Uterus (tissue), 4 donors: ENCODE results near the gene ASCC2. TPM values are rescaled to one million over a fixed set of nuclear protein-coding genes. Genes with fewer than 3 reads are reported as not detected.

Experiments
- DNase-seq, 2 donors: peaks; one replicate each; pipeline ENCODE4 v3.0.0-alpha.2; 2019 to 2020
- H3K27ac ChIP-seq, 2 donors: fragments of 200-600 bp; sonication (generic); 1 replicate in 1 of 2; 2 replicates in 1 of 2; pipeline ENCODE4 v1.5.1; 2016 to 2018
- H3K27me3 ChIP-seq, 2 donors: fragments of 200-600 bp; sonication (generic); one replicate each; pipeline ENCODE4 v1.5.1; 2018 to 2019; ENCODE audit warnings: control low read depth in 1 of 2
- H3K36me3 ChIP-seq, 2 donors: fragments of 200-600 bp; sonication (generic); one replicate each; pipeline ENCODE4 v1.5.1; 2019; ENCODE audit warnings: control low read depth in 1 of 2
- H3K4me1 ChIP-seq, 2 donors: fragments of 200-600 bp; sonication (generic); one replicate each; pipeline ENCODE4 v1.5.1; 2018 to 2019; ENCODE audit warnings: control low read depth in 1 of 2
- H3K4me3 ChIP-seq, 2 donors: fragments of 200-600 bp; sonication (generic); 1 replicate in 1 of 2; 2 replicates in 1 of 2; pipeline ENCODE4 v1.5.1; 2018 to 2019; ENCODE audit warnings: mild to moderate bottlenecking in 1 of 2
- H3K9me3 ChIP-seq, 2 donors: fragments of 200-600 bp; sonication (generic); one replicate each; pipeline ENCODE4 v1.5.1; 2019; ENCODE audit warnings: control low read depth in 1 of 2
- POLR2A ChIP-seq, 2 donors: fragments of 450-650 bp; IDR thresholded peaks; one replicate each; pipeline ENCODE4 v1.6.1; 2016; ENCODE audit warnings: antibody characterized with exemption in 2 of 2, mild to moderate bottlenecking in 1 of 2, moderate library complexity in 1 of 2
- intact Hi-C: fragments of 100-400 bp; cut with DNase I; formaldehyde crosslinking; loops from one replicate; pipeline ENCODE4 v1.15.1; 2023; ENCODE audit warnings: low total_unique reads
- total RNA-seq, 4 donors: library from RNA; depleted of rRNA in 3 of 4; stranded (reverse); fragments of >200 nt in 3 of 4; gene quantifications; one replicate each; pipeline versions ENCODE4 v1.1.0 to v1.2.4, GENCODE V29; 2014 to 2023
- TF ChIP-seq, protein P1 (sequence below), 4 experiments: fragments of 200-600 bp in 2 of 4; fragments of 450-650 bp in 2 of 4; sonication (generic) in 2 of 4; IDR thresholded peaks; one replicate each; pipeline ENCODE4 v1.5.1; 2016 to 2019; ENCODE audit warnings: antibody characterized with exemption in 4 of 4, mild to moderate bottlenecking in 2 of 4, moderate library complexity in 1 of 4
- donor health status: DM: yes; HTN: yes; CAD: no.

ASCC2 gene
- total RNA-seq, 4 donors from 2014 or later, result 14.9 to 47.1 (median 24.3) TPM

DNA sequence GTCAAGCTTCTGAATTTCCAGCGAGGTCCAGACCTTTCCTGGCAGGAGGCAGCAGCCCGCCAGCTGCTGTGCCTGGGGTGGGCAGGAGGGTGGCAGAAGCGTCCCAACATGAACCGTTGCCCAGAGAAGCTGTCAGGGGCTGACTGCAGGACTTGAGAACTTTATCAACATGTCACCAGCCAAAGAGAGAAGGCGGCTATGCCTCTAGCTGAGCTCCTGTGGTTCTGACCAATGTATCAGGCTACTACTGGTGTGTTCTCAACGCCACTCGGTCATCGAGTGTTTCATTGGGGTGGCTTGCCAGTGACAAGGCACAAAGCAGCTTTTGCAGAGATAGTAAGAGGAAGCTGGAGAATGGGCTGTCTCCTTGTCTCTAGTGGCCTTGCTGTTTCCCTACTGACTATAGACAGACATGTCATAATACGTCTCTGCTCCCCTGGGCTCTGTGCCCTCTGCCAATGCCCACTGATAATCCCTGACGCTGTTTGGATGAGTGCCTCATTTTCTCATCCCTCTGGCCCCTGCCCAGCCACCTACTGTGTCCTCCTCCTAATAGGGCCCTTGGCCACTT is 17.6 kb upstream of the ASCC2 start:
- no peak overlapping the region for H3K4me3 ChIP-seq
- H3K27me3 ChIP-seq, result no peaks in the 10 kb centered on the region
- no peak for DNase-seq
- H3K9me3 ChIP-seq, result no peaks in the 10 kb centered on the region
- no peaks in the 10 kb centered on the region for H3K4me1 ChIP-seq
- no peaks in the 10 kb centered on the region for H3K36me3 ChIP-seq
- H3K27ac ChIP-seq, result no peak overlapping the region
- intact Hi-C loops, result no loop called here
- no peak for TF ChIP-seq POLR2A (IDR thresholded peaks at IDR 0.05)
- TF ChIP-seq, protein P1, sequence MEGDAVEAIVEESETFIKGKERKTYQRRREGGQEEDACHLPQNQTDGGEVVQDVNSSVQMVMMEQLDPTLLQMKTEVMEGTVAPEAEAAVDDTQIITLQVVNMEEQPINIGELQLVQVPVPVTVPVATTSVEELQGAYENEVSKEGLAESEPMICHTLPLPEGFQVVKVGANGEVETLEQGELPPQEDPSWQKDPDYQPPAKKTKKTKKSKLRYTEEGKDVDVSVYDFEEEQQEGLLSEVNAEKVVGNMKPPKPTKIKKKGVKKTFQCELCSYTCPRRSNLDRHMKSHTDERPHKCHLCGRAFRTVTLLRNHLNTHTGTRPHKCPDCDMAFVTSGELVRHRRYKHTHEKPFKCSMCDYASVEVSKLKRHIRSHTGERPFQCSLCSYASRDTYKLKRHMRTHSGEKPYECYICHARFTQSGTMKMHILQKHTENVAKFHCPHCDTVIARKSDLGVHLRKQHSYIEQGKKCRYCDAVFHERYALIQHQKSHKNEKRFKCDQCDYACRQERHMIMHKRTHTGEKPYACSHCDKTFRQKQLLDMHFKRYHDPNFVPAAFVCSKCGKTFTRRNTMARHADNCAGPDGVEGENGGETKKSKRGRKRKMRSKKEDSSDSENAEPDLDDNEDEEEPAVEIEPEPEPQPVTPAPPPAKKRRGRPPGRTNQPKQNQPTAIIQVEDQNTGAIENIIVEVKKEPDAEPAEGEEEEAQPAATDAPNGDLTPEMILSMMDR (IDR thresholded peaks at IDR 0.05), result no peak

DNA sequence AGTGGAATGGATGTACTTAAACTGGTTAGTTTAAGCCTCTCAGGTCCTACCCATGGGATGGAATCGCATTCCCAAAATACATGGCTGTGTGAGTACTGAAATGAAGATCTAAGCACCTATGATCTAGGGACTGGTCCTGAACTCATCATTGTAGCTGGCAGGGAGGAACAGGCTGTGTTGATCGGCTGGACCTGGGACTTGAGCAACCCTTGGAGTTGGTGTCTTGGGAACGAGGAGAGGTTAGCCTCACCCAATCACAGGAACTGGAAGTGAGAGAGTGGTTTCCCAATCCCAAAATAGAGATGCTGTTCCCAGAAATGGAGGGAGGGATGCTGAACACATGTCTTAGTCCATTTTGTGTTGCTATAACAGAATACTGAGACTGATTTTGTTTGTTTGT is 16.4 kb upstream of the ASCC2 start:
- no peaks in the 10 kb centered on the region for H3K9me3 ChIP-seq
- no peak overlapping the region for H3K27ac ChIP-seq
- no peaks in the 10 kb centered on the region for H3K36me3 ChIP-seq
- no peak for TF ChIP-seq POLR2A (IDR thresholded peaks at IDR 0.05)
- TF ChIP-seq, protein P1 (IDR thresholded peaks at IDR 0.05), result no peak
- H3K4me3 ChIP-seq, result no peak overlapping the region
- no peak for DNase-seq
- intact Hi-C loops, result no loop called here
- no peaks in the 10 kb centered on the region for H3K4me1 ChIP-seq
- H3K27me3 ChIP-seq, result no peaks in the 10 kb centered on the region

DNA sequence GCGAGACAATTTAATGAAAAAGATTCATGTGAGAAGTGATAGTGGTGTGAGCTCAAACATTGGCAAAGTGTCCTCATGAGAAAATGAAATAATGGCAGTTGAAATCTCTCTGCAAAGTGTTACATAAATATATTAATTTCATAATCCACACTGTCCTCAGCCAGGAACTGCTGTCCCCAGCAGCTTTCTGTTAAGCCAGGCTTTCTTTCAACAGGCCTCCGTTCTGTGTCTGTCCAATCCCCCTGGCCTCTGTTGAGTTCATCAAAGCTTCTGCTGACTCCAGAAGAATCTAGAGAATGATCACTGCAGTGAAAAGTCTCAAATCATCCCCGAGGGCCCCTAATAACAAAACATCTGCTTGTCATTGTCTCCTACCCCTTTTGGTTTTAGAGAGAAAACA is 10.0 kb upstream of the ASCC2 start:
- Histone ChIP-seq H3K27me3 (no peaks in the 10 kb centered on the region), H3K36me3 (no peaks in the 10 kb centered on the region), H3K4me3 (no peak overlapping the region), H3K4me1 (no peaks in the 10 kb centered on the region), H3K9me3 (no peaks in the 10 kb centered on the region), H3K27ac (no peak overlapping the region)
- intact Hi-C loops, result no loop called here
- no peak for TF ChIP-seq POLR2A (IDR thresholded peaks at IDR 0.05)
- TF ChIP-seq, protein P1 (IDR thresholded peaks at IDR 0.05), result no peak
- no peak for DNase-seq

- H3K4me3 ChIP-seq, result no peak overlapping the region
Measured at GRCh38 chr22:29846290-29846689, 8.2 kb upstream of the ASCC2 start.

DNA sequence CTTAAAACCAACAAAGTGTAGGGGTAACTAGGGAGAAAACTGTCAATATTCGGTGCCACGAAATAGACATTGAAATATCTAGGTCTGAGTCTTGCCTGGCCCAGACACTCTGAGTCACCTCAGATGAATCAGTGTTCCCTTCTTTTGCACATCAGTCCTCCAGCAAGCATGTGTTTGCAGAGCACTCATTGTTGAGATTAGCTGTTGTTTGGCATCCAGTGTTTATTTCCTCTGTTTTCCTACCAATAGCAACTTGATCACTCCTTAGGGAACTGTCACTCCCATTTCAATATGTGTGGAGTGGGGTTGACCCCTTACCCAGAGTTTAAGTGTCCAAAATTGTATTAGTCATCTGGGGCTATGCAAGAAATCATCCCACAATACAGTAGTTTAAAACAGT is 4.7 kb upstream of the ASCC2 start:
- Histone ChIP-seq H3K4me1 (no peaks in the 10 kb centered on the region), H3K27ac (no peak overlapping the region), H3K9me3 (no peaks in the 10 kb centered on the region), H3K27me3 (no peaks in the 10 kb centered on the region), H3K4me3 (no peak overlapping the region), H3K36me3 (no peaks in the 10 kb centered on the region)
- no peak for DNase-seq
- TF ChIP-seq, protein P1 (IDR thresholded peaks at IDR 0.05), result no peak
- no peak for TF ChIP-seq POLR2A (IDR thresholded peaks at IDR 0.05)
- intact Hi-C loops, result no loop called here

More at GRCh38 chr22:29846290-29846689, 8.2 kb upstream of the ASCC2 start:
- Histone ChIP-seq H3K27ac (no peak overlapping the region), H3K4me1 (no peaks in the 10 kb centered on the region), H3K36me3 (no peaks in the 10 kb centered on the region), H3K27me3 (no peaks in the 10 kb centered on the region), H3K9me3 (no peaks in the 10 kb centered on the region)
- no peak for DNase-seq
- TF ChIP-seq, protein P1 (IDR thresholded peaks at IDR 0.05), result no peak
- TF ChIP-seq POLR2A (IDR thresholded peaks at IDR 0.05), result no peak
- intact Hi-C loops, result no loop called here
